ENCODE results near the gene SPATA16.

- TF ChIP-seq CTCF (IDR thresholded peaks at IDR 0.05; ENCODE audit: poor library complexity, severe bottlenecking) (no peak), SMC3 (conservative IDR thresholded peaks at IDR 0.05; ENCODE audit: poor library complexity) (no peak), TAF1 (IDR thresholded peaks at IDR 0.05; ENCODE audit: low read depth) (no peak), EP300 (conservative IDR thresholded peaks at IDR 0.05; ENCODE audit: poor library complexity, severe bottlenecking) (no peak), EZH2 (IDR thresholded peaks at IDR 0.05; ENCODE audit: borderline replicate concordance, insufficient read depth, low read length, poor library complexity, severe bottlenecking) (no peak), RAD21 (conservative IDR thresholded peaks at IDR 0.05) (no peak), REST (IDR thresholded peaks at IDR 0.05; ENCODE audit: borderline replicate concordance) (no peak), MXI1 (conservative IDR thresholded peaks at IDR 0.05; ENCODE audit: poor library complexity, severe bottlenecking) (no peak), POLR2AphosphoS5 (IDR thresholded peaks at IDR 0.05) (no peak)
Measured at GRCh38 chr3:172905451-172905850, 235.6 kb downstream of the SPATA16 start.

All from neural cell (in vitro differentiated cells).